GM18511 (cell line): ENCODE results near the gene KHDC1L.
"Not testable (repeated sequence)": the region's sequence is repeated elsewhere in the genome, so short reads cannot be mapped to it uniquely, and the experiment has no call there.

Experiments
- ATAC-seq: cut with Tn5 transposase; IDR thresholded peaks from one replicate; pipeline ENCODE4 v1.9.1; 2021; ENCODE audit warnings: mild to moderate bottlenecking, moderate library complexity; ENCODE audit not compliant: unreplicated experiment

Gene KHDC1L, protein sequence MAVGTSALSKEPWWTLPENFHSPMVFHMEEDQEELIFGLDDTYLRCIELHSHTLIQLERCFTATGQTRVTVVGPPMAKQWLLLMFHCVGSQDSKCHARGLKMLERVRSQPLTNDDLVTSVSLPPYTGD

DNA sequence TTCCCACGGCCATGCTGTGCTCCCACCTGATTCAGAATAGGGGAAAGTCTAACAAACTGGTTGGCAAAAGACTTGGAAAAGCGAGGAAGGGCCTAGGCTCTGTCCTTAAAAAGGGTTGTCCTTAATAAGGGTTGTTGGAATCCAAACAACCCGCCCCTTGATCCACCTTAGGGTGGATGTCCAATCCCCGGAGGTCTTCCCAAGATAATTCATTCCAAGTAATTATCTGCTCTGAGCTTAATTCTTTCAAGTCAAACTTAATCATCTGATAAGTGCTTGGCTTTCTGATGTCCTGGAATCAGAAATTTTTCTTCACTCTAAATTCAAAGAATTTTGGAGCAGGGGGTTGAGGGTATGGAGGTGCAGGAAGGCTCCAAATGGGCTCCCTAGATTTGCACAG lies at the start of gene KHDC1L:
Gene KHDC1L (minus strand): TSS at position 101 of the 400 bp plus-strand sequence. CDS start 88 bp downstream, at position 13.
- no peak for ATAC-seq

DNA sequence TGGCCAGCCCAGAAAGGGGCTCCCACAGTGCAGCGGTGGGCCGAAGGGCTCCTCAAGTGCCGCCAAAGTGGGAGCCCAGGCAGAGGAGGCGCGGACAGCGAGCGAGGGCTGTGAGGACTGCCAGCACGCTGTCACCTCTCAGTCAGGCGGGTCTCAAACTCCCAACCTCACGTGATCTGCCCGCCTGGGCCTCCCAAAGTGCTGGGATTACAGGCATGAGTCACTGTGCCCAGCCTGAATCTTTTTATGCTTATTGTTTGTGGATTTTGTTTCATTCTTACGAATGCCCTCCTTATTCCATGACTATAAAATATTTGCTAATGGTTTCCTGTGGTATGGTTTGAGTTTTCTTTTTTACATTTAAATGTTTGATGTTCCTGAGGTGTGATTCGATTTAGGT lies 44.0 kb upstream of the KHDC1L start:
- not testable (repeated sequence) for ATAC-seq

DNA sequence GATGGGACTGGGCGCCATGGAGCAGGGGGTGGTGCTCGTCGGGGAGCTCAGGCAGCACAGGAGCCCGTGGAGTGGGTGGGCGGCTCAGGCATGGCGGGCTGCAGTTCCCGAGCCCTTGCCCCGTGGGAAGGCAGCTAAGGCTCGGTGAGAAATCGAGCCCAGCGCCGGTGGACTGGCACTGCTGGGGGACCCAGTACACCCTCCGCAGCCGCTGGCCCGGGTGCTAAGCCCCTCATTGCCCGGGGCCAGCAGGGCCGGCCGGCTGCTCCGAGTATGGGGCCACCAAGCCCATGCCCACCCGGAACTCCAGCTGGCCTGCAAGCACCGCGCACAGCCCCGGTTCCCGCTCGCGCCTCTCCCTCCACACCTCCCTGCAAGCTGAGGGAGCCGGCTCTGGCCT lies 43.6 kb upstream of the KHDC1L start:
- not testable (repeated sequence) for ATAC-seq

DNA sequence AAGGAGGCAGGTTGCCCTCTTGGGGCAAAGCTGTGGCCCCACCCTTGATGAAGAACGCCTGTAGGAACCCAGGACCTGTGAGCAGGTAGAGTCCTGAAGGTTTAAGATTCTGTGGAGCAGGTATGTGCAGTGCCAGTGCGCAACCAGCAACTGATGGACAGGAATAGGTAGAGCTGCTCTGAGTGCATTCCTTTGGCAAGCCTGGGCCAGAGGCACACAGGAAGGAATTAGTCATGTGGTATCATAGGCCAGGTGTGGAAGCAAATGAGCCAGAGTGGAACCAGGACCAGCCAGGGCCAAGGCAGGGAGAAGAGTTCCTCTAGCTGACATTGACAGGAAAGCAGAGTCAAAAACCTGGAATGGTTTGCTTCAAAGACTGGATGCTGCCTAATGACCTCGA lies 39.1 kb upstream of the KHDC1L start:
- no peak for ATAC-seq

DNA sequence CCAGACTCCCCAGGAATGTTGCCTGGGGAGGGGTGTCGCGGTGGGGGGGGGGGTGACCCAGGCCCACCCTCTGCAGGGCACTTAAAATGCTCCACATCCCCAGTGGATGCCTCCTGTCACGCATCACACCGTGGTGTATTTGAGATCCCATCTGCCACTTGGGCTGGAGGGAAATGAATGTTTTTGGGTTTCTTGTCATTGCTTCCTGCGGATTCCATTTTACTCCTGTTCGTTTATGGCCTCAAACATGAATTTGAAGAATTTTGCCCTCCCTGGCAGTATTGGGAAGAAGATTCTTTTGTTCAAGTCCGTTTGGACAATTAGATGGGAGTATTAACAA lies 38.2 kb upstream of the KHDC1L start:
- peak; percentile 27 for ATAC-seq

DNA sequence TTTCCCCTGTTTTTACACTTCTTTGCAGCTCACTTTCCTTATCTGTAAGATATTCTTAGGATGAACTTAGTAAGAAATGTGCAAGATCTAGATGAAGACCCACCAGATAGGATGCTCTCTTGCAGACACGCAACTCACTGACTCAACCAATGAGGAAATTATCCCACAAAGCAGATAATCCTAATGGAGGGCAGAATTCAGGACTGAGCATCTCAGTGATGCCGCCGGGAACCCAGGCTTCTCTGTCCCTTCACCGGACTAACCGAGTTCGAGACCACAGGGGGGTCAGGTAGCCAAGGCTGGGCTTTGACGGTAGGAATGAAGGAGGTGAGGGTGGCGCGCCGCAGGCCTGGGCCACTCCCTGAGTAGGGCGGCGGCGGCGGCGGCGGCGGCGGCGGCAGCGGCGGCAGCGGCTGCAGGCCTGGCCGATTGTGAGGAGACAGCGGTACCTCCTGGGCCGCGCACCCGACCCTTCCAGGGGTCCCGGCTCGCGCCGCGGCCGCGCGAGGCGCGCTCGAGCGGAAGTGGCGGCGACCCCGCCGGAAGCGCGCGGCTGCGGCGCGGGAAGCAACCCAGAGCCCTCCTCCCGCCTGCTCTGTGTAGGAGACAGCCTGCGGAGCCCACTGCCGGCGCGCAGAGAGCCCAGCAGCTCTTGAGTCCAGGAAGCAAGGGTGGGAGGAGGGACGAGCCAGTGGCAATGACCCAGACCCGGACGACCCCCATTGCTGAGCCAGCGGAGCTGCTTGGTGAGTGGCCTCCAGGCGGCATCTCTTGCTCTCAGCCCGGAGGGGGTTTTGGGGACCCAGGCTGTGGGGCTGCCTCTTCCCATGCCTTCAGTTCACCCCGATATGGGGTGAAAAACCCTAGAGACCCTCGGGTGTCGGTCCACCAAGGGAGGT lies 37.6 kb upstream of the KHDC1L start, which contains the start of gene KHDC1:
Gene KHDC1 (minus strand): TSS at position 526 of the 899 bp plus-strand sequence. CDS start 20,679 bp downstream, outside the sequence.
- peak; percentile 96 for ATAC-seq

DNA sequence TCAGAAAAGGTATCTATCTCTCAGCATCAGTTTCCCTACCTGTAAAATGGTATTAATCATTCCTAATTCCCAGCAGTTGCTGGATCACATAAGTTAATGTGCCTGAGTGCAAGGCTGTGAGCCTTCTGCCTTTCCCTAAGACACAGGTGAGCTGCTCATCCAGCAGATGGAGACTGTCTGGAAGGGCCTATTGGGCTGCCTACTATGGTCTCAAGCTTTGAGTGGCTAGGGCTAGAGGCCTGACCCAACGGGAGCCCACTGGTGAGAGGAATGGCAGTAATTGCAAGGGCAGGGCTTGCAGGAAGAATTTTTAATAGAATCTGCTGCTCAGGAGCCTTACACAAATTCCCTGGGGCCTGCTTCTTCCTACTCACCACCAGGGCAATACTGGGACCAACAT lies 33.4 kb upstream of the KHDC1L start:
- no peak for ATAC-seq

DNA sequence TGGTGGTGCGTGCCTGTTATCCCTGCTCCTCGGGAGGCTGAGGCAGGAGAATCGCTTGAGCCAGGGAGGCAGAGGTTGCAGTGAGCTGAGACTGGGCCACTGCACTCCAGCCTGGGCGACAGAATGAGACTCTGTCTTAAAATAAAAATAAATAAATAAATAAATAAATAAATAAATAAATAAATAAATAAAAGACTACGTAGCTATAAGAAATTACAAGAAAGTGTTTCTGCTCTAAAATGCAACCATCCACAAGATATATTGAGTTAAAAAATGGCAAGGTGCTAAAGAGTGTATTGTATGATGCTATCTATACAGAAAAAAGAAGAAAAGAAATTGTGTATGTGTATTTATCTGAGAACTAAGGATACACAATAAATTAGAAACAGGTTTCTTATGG lies 29.0 kb upstream of the KHDC1L start:
- ATAC-seq: not testable (repeated sequence)

DNA sequence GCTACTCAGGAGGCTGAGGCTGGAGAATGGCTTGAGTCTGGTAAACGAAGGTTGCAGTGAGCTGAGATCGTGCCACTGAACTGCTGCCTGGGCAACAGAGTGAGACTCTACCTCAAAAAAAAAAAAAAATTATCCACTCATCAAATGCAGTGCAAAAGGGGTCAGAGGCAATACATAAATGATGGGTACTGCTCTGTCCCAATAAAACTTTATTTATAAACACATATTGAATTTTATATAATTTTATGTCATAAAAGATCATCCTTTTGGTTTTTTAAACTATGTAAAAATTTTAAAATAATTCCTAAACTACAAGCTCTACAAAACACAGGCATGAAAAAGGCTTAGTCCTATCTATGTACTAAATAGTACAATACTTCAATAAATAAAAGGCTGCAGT lies 27.4 kb upstream of the KHDC1L start:
- ATAC-seq: no peak

DNA sequence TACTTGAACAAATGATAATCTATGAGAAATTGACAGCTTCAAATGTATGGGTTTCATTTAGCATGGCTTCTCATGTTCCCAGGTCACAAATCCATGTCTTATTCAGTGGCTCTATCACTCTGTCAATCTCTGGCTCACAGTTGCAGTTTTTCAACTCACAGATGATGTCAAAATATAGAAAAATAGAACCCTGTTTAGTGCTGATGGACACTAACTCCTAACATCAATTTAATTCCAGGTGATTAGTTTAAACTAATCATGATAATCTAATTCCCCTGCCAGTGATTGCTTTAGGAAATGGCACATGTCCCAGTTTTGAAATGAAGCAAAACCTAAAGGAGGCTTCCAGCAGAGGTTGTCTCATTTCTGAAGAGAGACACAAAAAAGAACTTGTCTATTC lies 24.7 kb upstream of the KHDC1L start:
- no peak for ATAC-seq

DNA sequence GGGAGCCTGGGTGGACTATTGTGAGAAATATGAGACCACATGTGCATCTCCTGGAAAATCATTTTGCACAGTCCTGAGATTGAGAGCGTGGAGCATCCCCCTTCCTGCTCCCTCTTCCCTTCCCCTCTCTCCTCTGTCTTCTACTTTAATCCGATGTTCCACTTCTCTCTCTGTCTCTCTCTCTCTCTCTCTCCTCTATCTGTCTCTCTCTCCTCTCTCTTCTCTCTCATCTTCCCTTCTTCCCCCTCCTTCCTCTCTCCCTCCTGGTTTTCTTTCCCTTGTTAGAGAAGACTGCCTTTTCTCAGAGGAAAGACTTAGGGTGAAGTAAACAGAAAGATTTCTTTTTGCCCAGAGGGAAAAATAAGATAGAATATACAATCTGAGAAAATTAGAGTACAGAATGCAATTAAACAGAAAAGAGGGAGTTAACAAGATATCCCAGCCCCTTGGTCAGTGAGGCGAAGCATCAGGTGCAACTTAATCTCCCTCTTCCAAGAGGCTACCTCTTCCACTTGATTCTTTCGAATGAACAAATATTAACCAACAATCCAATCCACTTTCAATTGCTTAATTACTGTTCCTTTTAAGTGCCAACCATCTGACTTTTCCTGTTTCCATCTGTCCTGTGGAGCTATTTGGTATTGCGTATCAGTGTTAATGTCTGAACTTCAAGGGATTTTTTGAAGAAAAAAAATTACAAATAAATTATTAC lies 23.1 kb upstream of the KHDC1L start:
- ATAC-seq: no peak

DNA sequence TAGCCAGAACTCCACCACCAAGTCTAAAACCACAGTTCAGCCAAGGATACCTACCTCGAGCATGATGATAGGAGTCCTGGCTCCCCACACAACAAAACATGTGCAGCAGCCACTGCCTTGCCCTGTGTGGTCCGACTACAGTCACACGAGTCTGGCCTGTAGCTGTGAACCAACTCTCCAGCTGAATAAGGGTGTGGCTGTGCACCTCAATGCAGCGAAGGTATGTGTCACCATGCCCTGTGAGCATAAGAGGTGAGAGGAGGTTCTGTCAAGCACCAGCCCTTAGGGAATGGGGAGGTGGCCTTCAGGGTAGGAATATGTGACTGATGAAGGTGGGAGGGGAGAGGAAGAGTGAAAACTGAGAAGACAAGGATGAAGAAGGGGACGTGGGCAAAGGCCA lies 16.7 kb upstream of the KHDC1L start:
- ATAC-seq: no peak

DNA sequence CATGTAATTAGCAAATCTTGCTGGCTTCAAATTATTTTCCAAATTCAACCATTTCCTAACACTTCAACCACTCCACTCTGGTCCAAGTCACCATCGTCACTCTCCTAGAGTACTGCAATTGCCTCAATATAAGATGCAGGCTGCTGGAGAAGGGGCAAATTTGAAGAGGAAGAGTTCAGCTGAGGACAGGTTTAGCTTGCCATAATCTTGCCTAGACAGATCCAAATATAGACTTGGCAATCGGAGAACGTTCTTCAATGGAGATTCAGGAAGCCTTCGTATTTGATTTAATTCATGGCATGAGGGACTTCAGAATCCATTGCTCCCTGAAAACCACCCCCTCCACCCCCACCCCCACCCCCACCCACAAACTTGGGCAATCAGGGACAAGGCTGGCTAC lies 15.4 kb upstream of the KHDC1L start:
- ATAC-seq: no peak

DNA sequence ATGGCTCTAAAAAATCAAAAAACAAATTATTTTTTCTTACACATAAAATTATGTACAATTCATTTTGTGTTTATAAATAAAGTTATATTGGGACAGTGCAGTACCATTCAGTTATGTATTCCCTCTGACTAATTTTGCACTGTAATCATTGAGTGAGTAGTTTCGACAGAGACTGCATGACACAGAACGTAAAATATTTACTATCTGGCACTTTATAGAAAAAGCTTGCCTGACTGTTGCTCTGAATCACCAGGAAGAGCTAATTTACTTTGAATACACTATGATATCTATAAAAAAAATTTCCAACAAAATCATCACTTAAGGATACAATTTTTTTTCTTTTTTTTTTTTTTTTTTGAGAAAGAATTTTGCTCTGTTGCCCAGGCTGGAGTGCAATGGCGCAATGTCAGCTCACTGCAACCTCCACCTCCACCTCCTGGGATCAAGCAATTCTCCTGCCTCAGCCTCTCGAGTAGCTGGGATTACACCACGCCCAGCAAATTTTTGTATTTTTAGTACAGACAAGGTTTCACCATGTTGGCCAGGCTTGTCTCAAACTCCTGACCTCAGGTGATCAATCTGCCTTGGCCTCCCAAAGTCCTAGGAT lies 11.0 kb upstream of the KHDC1L start:
- ATAC-seq: no peak

DNA sequence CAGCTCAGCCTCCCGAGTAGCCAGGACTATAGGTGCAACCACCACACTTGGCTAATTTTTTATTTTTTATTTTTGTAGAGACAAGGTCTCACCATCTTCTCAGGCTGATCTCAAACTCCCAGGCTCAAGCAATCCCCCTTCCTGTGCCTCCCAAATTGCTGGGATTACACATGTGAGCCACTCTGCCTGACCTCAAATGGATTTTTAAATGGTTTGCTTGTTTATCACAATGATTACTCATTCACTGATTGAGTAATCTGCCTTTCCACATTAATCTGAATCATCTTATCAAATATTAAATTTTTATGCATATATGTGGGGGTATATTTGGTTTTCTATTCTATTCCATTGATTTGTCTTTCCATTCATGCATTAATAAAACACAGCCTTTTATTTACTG lies 9.4 kb upstream of the KHDC1L start:
- no peak for ATAC-seq

DNA sequence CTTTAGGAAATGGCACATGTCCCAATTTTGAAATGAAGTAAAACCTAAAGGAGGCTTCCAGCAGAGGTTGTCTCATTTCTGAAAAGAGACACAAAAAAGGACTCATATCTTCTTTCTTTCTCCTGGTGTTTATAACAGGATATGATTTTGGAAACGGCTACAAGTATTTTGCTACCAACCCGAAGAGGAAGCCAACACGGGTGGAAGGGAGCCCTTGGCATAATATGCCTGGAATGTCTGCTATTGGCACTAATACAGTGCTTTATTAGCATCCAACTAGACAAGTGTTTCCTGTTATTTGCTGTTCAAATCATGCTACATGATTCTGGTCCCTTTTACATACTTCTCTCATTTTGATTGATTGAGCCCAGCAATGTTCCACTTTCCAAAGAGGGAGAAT lies 8.7 kb upstream of the KHDC1L start:
- not testable (repeated sequence) for ATAC-seq

DNA sequence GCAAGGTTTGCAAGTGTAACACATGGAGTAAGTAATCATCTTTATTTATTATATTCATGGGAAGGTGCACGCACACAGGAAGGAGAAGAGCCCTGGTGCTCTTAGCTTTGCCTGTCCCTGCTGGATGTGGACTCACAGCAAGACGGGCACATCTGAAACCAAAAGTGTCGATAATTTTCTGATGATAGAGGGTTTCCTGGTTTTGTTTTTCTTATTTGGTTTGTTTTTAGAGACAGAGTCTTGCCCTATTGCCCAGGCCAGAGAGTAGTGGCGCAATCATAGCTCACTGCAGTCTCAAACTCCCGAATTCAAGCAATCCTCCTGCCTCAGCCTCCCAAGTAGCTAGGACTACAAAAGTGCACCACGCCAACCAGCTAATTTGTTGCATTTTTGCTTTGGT lies 7.8 kb upstream of the KHDC1L start:
- ATAC-seq: no peak

DNA sequence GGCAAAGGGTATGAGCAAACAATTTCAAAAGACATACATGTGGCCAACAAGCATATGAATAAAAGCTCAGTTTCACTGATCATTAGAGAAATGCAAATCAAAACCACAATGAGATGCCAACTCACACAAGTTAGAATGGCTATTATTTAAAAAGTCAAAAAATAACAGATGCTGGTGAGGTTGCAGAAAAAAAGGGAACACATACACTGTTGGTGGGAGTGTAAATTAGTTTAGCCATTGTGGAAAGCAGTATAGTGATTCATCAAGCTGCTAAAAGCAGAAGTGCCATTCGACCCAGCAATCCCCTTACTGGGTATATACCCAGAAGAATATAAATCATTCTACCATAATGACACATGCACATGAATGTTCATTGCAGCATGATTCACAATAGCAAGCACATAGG lies 6.7 kb upstream of the KHDC1L start:
- peak; percentile 73 for ATAC-seq

DNA sequence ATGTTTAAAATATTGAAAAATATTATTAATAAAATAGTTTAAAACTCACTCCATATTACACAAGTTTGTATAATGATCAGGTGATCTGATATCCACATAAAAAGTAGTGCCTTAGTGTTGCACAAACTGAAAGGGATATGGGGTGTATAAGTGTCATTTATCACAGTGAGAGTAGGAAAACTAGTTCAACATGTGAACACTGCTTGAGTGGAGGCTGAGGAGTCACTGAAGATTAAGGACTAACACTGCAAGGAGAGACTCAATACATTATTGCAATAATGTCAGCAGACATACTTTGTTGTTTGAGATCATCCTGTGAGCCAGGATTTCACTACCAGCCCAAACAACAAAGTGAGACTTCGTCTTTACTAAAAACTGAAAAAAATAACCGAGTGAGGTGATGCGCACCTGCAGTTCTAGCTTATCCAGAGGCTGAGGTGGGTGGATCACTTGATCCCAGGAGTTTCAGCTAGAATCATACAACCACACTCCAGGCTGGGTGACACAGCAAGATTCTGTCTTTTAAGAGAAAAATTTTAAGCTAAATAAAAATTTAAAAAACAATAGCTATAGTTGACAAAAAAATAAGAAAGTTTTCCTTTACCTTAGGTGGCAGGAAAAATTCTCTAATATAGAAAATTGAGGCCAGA lies 2.4 kb upstream of the KHDC1L start:
- no peak for ATAC-seq

DNA sequence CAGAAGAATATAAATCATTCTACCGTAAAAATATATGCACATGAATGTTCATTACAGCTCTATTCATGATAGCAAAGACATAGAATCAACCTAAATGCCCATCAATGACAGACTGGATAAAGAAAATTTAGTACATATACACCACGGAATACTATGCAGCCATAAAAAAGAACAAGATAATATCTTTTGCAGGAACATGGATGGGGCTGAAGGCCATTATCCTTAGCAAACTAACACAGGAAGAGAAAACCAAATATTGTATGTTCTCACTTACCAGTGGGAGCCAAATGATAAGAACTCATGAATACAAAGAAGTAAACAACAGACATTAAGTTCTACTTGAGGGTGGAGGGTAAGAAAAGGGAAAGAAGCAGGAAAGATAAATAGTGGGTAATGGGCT lies 8.4 kb downstream of the KHDC1L start:
- ATAC-seq: no peak

DNA sequence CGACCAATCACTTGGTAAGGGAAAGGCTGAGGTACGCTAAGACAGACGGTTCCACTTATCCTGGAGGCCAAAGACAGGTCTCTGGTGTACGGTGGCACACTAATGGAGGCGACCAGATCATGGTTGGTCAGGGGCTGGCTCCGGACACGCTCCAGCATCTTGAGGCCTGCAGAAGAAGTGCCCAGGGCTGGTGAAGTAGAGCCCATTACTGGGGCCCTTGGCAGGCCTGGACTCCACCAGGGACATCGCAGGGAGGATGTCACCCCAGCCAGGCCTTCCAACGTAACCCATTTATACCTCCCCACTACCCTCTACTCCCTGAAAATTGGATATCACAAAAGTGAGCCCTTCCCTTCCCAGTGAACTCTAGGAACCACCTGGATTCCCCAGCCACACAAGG lies 16.2 kb downstream of the KHDC1L start:
- ATAC-seq: no peak
